Stomach smooth muscle (tissue), 2 donors: Measurements from ENCODE around the gene HRK.
"Not testable (repeated sequence)": the region's sequence is repeated elsewhere in the genome, so short reads cannot be mapped to it uniquely, and the experiment has no call there.

Source experiments
- H3K27ac ChIP-seq: one replicate; pipeline ENCODE4 v1.7.0; 2013; ENCODE audit warnings: mild to moderate bottlenecking, low read length, inconsistent platforms
- H3K27me3 ChIP-seq, 2 donors: one replicate each; pipeline ENCODE4 v1.7.0; 2013; ENCODE audit warnings: low read length in 2 of 2; ENCODE audit not compliant: insufficient read depth in 2 of 2, control insufficient read depth in 1 of 2
- H3K36me3 ChIP-seq, 2 donors: one replicate each; pipeline ENCODE4 v1.7.0; 2013; ENCODE audit warnings: low read length in 2 of 2; ENCODE audit not compliant: control insufficient read depth in 2 of 2, insufficient read depth in 2 of 2
- H3K4me1 ChIP-seq: one replicate; pipeline ENCODE4 v1.7.0; 2013; ENCODE audit warnings: low read length; ENCODE audit not compliant: control insufficient read depth, insufficient read depth
- H3K4me3 ChIP-seq, 2 donors: one replicate each; pipeline ENCODE4 v1.7.0; 2013; ENCODE audit warnings: low read length in 2 of 2
- H3K9ac ChIP-seq, 2 donors: one replicate each; pipeline ENCODE4 v1.7.0; 2013; ENCODE audit warnings: low read length in 2 of 2, mild to moderate bottlenecking in 1 of 2
- H3K9me3 ChIP-seq, 2 donors: one replicate each; pipeline ENCODE4 v1.7.0; 2013; ENCODE audit warnings: low read length in 2 of 2; ENCODE audit not compliant: control insufficient read depth in 2 of 2
- donor health status: healthy.
- donor health status: Pancreatic carcinoma.

Gene HRK

DNA sequence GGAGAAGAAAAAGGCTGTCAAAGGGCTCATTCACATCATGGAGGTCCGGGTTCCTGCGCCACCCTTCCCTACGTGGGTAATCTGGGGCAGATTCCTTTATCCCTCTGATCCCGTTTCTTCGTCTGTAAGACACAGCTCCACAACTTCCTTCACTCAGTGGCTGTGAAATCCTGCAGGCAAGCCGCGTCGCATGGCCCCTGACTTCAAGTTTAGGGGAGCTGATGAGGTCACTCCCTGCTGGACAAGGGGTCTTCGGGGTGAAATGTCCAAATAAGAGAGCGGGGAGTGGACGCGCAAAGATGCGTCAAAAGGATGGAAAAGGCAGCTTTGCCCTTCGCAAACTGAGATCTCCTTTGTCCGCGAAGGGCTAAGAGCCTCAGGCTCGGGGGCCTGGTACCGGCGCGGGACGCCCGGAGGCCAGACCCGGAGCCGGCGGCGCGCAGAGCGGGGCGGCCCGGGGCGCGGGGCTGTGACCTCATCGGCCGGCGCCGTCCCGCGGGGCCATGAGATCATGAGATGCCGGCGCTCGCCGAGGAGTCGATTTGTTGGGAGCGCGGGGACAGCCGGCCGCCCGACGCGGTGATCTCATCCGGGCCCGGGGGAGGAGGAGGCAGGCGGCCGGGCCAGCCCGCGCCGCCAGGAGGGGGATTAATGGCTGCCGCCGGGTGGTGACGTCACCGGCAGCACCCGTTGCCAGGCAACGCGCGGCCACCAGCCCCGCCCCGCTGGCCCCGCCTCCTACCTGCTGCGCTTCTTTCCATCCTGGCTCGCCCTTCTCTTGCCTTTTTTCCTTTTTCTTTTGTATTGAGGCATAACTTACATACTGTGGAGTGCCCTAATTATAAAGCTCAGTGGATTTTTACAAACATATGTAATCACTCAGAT, 62.1 kb downstream of the HRK start:
- H3K9me3 ChIP-seq, result peaks cover 0 to 3% of the 10 kb centered on the region in 2 donors
- H3K27ac ChIP-seq, result peak overlapping the region; percentile 96
- no peaks in the 10 kb centered on the region for H3K27me3 ChIP-seq
- peak overlapping the region; percentile 95 to 100 for H3K4me3 ChIP-seq
- peaks cover 9% of the 10 kb centered on the region for H3K4me1 ChIP-seq
- H3K36me3 ChIP-seq, result no peaks in the 10 kb centered on the region
- peak overlapping the region; percentile 100 for H3K9ac ChIP-seq

DNA sequence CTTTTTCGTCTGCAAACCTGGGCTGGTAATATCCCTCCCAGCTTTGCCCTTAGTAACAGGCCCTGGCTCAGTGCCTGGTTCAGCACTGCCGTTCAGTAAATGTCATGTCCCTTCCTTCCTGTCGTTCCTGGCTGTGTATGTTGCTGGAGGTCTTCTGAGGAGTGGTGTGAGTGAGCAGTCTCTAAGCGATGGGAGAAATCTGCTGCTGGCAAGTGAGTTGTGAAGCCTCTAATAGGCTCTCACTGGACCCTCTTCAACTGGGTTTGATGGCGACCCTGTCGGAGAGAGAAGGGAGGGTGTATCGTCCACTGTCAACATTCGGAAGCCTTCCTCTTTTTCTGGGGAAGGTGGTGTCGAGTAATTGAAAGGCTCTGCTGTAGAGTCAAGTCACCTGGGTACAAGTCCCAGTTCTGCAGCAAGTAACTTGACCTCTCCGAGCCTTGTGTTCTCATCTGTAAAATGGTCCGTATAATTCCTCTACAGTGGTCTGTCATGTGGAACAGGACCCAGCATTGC, 62.8 kb downstream of the HRK start:
- Histone ChIP-seq H3K4me1 (peaks cover 9% of the 10 kb centered on the region), H3K4me3 (peak overlapping the region; percentile 95 to 100), H3K9ac (peak overlapping the region; percentile 100), H3K27me3 (no peaks in the 10 kb centered on the region), H3K9me3 (peaks cover 0 to 3% of the 10 kb centered on the region in 2 donors), H3K27ac (peak overlapping the region; percentile 96), H3K36me3 (no peaks in the 10 kb centered on the region)

DNA sequence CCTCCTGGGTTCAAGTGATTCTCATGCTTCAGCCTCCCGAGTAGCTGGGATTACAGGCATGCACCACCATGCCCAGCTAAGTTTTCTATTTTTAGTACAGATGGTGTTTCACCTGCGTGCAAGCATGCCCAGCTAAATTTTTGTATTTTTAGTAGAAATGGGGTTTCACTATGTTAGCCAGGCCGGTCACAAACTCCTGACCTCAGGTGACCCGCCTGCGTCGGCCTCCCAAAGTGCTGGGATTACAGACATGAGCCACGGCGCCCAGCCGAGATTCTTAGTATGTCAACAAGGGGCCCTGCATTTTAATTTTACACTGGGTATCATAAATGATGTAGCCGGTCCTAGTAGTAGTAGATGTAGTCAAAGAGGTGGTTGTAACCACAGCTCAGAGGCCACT, 66.5 kb downstream of the HRK start:
- not testable (repeated sequence) for H3K27ac ChIP-seq, H3K27me3 ChIP-seq, H3K4me1 ChIP-seq, H3K9ac ChIP-seq, H3K4me3 ChIP-seq, H3K9me3 ChIP-seq, H3K36me3 ChIP-seq

DNA sequence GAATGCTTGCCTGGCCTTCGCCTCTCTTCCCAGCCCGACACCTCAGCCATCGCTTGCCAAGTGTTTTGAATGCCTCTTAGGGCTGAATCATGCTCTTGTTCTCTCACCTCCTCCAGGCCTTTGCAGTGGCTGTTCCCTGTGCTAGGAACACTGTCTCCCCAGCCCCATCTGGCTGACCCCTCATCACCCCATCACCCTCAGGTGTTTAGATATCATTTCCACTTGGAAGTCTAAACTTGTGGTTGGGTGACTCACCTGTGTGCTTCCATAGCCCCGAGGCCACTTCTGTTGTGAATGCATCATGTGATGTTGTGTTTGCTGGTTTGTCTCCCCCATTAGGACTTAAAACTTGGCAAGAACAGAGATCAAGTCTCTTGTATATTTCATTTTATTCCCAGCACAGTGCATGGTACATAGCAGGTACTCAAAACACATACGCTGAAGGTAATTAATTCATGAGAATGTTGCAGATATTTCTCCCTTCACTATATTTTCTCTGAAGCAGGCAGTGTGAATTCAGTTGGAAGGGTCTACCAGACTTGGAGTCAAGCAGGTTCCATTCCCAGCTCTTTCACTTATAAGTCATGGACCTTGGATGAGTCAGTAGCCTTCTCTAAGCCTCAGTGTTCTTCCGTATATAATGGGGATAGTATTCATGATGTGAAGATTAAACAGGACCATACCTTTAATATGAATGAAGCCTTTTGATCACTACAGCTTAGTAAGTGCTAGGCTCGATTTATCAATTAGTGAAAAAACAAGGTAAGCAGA, 67.8 kb downstream of the HRK start:
- H3K27ac ChIP-seq, result no peak overlapping the region
- no peak overlapping the region for H3K9ac ChIP-seq
- H3K36me3 ChIP-seq, result no peaks in the 10 kb centered on the region
- H3K9me3 ChIP-seq, result no peaks in the 10 kb centered on the region
- peaks cover 4% of the 10 kb centered on the region for H3K4me1 ChIP-seq
- H3K27me3 ChIP-seq, result no peaks in the 10 kb centered on the region
- H3K4me3 ChIP-seq, result no peak overlapping the region

DNA sequence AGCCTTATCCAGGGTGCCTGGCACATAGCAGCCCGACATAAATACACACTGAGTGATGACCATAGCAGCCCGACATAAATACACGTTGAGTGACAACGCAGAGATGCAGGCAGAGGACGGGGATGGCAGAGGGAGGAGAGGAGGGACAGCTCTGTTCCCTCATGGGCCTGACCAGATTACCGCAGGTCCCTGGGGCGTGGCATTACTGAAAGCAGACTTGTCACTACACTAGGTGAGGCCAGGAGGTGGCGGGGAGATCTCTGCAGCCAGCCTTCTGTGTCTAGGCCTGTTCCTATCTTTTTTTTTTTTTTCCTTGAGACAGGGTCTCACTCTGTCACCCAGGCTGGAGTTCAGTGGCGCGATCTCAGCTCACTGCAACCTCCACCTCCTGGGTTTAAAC, 69.0 kb downstream of the HRK start:
- H3K27me3 ChIP-seq, result no peaks in the 10 kb centered on the region
- H3K36me3 ChIP-seq, result no peaks in the 10 kb centered on the region
- no peak overlapping the region for H3K4me3 ChIP-seq
- no peaks in the 10 kb centered on the region for H3K4me1 ChIP-seq
- no peak overlapping the region for H3K9ac ChIP-seq
- H3K27ac ChIP-seq, result no peak overlapping the region
- H3K9me3 ChIP-seq, result no peaks in the 10 kb centered on the region

DNA sequence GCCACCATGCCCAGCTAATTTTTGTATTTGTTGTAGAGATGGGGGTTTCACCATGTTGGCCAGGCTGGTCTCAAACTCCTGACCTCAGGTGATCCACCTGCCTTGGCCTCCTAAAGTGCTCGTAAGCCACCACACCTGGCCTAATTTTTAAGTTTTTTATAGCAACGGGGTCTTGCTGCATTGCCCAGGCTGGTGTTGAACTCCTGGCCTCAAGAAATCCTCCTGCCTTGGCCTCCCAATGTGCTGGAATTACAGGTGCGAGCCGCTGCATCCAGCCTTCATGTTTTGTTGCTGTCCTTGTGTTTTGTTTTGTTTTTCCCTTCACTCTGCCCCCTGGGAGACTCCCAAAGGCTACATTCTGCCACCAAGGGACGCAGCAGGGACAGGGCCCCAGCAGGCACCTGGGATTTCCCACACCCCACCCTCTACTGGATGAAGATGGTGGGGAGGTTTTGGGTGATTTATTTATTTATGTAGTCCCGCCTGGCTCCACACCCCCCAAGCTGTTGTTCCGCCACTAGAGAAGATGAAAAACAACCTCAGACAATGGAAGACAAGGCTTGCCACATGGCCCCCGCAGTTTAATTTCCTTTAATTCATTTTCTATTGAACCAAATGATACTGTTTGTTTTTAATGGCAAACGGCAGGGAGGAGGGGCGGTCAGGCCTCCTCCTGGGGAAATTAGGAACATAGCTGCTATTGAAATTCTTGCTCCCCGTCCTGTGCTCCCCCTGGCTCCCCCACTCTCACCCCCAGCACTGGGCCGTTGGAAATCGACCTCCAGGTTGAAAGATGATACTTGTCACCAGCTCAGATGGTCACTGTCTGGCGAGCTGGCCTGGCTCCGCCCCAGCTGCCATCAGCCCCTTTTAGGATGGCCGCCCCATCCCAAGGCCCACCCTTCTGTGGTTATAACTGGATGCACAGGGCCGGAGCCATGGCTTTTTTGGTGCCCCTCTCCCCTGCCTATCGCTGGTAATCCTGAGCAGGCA, 72.8 kb downstream of the HRK start:
- Histone ChIP-seq H3K4me3 (no peak overlapping the region), H3K27me3 (no peaks in the 10 kb centered on the region), H3K36me3 (no peaks in the 10 kb centered on the region), H3K9ac (no peak overlapping the region), H3K4me1 (no peaks in the 10 kb centered on the region), H3K9me3 (no peaks in the 10 kb centered on the region), H3K27ac (no peak overlapping the region)

DNA sequence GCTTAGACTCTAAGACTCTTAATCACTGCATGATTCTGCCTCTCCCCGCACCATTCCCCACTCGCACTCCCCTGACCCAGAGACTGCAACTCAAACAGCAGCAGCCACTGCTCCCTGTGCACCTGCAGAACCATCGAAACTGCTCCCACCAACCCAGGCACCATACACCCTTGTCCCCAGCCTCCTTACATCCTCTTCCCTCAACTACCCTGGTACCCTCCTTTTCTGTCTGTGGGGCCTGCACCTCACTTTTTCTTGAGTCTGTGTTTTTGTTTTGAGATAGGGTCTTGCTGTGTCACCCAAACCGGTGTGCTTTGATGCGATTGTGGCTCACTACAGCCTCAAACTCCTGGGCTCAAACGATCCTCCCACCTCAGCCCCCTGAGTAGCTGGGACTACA, 73.7 kb downstream of the HRK start:
- Histone ChIP-seq H3K4me1 (no peaks in the 10 kb centered on the region), H3K27ac (no peak overlapping the region), H3K9me3 (no peaks in the 10 kb centered on the region), H3K27me3 (no peaks in the 10 kb centered on the region), H3K36me3 (no peaks in the 10 kb centered on the region), H3K4me3 (no peak overlapping the region), H3K9ac (no peak overlapping the region)

DNA sequence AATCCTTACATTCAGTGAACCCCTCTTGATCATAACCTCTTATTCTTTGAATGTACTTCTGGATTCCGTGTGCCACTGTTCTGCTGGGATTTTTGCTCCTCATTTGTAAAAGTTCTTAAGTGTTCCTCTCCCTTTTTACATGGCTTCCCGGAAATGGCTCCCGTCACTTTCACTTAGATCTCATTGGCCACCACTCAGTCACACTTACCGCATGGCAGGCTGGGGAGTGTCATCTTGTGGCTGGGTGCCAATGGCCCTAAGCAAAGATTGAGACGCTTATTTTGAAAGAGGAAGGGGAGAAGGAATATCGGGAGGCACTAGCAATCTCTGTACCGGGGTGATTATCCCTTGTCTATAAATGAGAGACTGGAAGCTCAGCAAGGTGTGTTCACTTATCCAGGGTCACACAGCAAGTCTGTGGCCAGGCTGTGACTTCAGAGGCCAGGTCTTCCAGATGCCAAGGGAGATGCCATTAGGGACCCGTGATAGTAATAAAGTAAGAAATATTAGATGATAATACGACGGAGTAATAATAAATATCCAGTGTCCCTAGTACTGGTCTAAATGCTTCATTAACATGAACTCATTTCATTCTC, 74.3 kb downstream of the HRK start:
- no peaks in the 10 kb centered on the region for H3K4me1 ChIP-seq
- H3K9me3 ChIP-seq, result no peaks in the 10 kb centered on the region
- no peak overlapping the region for H3K9ac ChIP-seq
- no peak overlapping the region for H3K27ac ChIP-seq
- no peaks in the 10 kb centered on the region for H3K27me3 ChIP-seq
- no peak overlapping the region for H3K4me3 ChIP-seq
- H3K36me3 ChIP-seq, result no peaks in the 10 kb centered on the region
